ENCODE results near the gene ATP11A. TPM values are rescaled to one million over a fixed set of nuclear protein-coding genes. Genes with fewer than 3 reads are reported as not detected.

The ATP11A gene
- total and polyA plus RNA-seq, 9 of the 15 experiments (the other 6 are each of a cell fraction or from before 2014, with no cell fraction given) = 0.38 to 34.2 (median 4.2) TPM

DNA sequence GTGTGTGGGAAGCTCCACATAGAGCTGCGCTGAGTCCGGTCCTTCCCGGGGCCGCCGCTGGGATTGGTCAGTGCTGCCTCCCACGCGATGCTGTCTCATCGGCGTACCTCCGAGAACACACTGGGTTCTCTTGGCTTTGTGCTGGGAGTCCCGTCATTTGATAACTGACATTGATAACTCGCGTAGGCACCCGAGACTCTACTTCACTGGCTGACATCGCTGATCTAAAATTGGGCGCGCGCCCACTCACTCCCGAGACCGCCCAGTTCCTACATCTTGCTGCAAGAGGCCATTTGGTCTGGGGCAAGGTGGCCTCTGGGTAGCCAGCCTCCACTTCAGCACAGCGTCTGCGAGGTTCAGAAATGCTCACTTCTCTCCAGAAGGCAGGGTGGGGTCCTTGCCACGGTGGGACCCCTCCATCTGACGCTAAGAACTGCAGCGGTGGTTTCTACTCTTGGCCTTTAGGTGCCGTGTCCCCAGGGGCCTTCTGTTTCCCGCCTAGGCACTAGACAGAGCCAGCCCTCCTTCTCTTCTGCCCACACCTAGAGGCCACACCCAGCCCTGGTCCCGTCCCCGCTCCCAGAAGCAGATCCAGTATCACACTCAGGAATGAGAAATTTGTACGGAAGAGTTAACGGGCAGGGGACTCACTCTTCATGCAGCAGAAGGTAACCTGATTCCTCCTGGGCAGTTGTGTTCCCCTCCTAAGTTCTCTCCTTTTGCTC lies 40.7 kb upstream of the ATP11A start:
- Histone ChIP-seq H3K4me2 (ENCODE audit: insufficient read depth, low read length) (peak overlapping the region; percentile 11; the same call in 1 of the 2 replicates), H3K79me2 (ENCODE audit: control insufficient read depth, insufficient read depth, low read length) (no peaks in the 10 kb centered on the region), H3K4me1 (replicated peaks in 1 of 2; ENCODE audit: control insufficient read depth in 2 of 2, insufficient read depth in 2 of 2, low read length in 2 of 2) (peaks cover 4 to 7% of the 10 kb centered on the region in 2 experiments; a peak in 4 of 5 replicates), H2AFZ (ENCODE audit: low read depth, low read length) (no peak overlapping the region), H3K36me3 (ENCODE audit: control insufficient read depth, insufficient read depth, low read length) (no peaks in the 10 kb centered on the region), H3K9ac (ENCODE audit: insufficient read depth in 1 of 2, low read depth in 2 of 2, low read length in 2 of 2) (0 out of 4 replicates have a peak overlapping the region, but pooled peaks of 1 of the 2 experiments have one; percentile 35), H3K9me1 (ENCODE audit: control insufficient read depth, insufficient read depth, low read length) (no peaks in the 10 kb centered on the region), H3K27ac (ENCODE audit: extremely low read depth, low read depth, low read length) (no peak overlapping the region), H4K20me1 (replicated peaks; ENCODE audit: control insufficient read depth, insufficient read depth, low read length) (no peaks in the 10 kb centered on the region; the same call in 1 of the 2 replicates), H3K4me3 (no peak overlapping the region), H3K9me3 (replicated peaks; ENCODE audit: control insufficient read depth, insufficient read depth, low read depth, low read length) (no peaks in the 10 kb centered on the region), H3K27me3 (ENCODE audit: control insufficient read depth in 2 of 2, insufficient read depth in 2 of 2, low read length in 2 of 2) (peaks cover 4 to 42% of the 10 kb centered on the region in 2 experiments; a peak in 4 of 5 replicates)
- CTCF ChIA-PET (ENCODE audit: low intra/inter-chr PET ratio) = interaction anchor here (0.5 kb wide), 1 partner anchor 728 kb away, joined by 3 read pairs; no protein-coding TSS in a partner anchor
- WGBS (ENCODE audit: insufficient coverage, low coverage, missing lambda C conversion rate) = 11% methylated on average over 24 of the region's 31 CpGs
- peak; percentile 84 for ATAC-seq
- in situ Hi-C loops (cut with MboI) (loop anchor here (10.0 kb wide), 1 partner anchor 226 kb away; no protein-coding TSS in a partner anchor), intact Hi-C loops (cut with micrococcal nuclease) (no loop called here)
- DNase-seq (ENCODE audit: extremely low read depth in 1 of 4, low spot score in 3 of 4) = peak; percentile 55 to 59 (median 57)
- no TSS peak for BruUV-seq (replicated peaks)
- POLR2A ChIA-PET = no interaction called here
- TF ChIP-seq E2F6 (IDR thresholded peaks at IDR 0.05; ENCODE audit: borderline replicate concordance in 1 of 2, extremely low read depth in 1 of 2, insufficient read depth in 1 of 2, insufficient read length in 1 of 2, low read depth in 1 of 2, low read length in 1 of 2, poor library complexity in 1 of 2, severe bottlenecking in 1 of 2) (peak in 1 of 2 experiments; percentile 58), EGR1 (conservative IDR thresholded peaks at IDR 0.05) (peak; percentile 87), NFXL1 (CRISPR knock-in tag; IDR thresholded peaks at IDR 0.05) (no peak)
- no peak for FAIRE-seq
